Gastroesophageal sphincter (tissue), 3 donors: ENCODE results near the gene PACS1.

Source experiments
- CTCF ChIP-seq, 4 experiments: fragments of 200-600 bp in 2 of 4; fragments of 450-650 bp in 2 of 4; sonication (generic) in 1 of 4; IDR thresholded peaks; one replicate each; pipeline ENCODE4 v1.5.1; 2017 to 2019; ENCODE audit warnings: antibody characterized with exemption in 4 of 4, mild to moderate bottlenecking in 2 of 4, moderate library complexity in 2 of 4
- EP300 ChIP-seq: sonication (generic); formaldehyde crosslinking; IDR thresholded peaks from one replicate; pipeline ENCODE4 v1.6.1; 2017; ENCODE audit warnings: antibody characterized with exemption, mild to moderate bottlenecking
- POLR2A ChIP-seq, 2 donors: fragments of 450-650 bp; IDR thresholded peaks; one replicate each; pipeline ENCODE4 v1.6.1; 2017; ENCODE audit warnings: antibody characterized with exemption in 2 of 2, mild to moderate bottlenecking in 2 of 2, moderate library complexity in 1 of 2
- POLR2AphosphoS5 ChIP-seq: sonication (generic); formaldehyde crosslinking; IDR thresholded peaks from one replicate; pipeline ENCODE4 v1.6.1; 2017; ENCODE audit warnings: antibody characterized with exemption

GRCh38 chr11:66225066-66225465 is 155.0 kb downstream of the PACS1 start:
- TF ChIP-seq POLR2AphosphoS5, result no peak
- no peak for TF ChIP-seq CTCF (IDR thresholded peaks at IDR 0.05)
- no peak for TF ChIP-seq POLR2A (IDR thresholded peaks at IDR 0.05)
- TF ChIP-seq EP300, result no peak
